COR-L47 (cell line): Measurements from ENCODE around the gene GALNTL6.
A peak's percentile ranks its signal among the peaks of the same experiment; 100 is the strongest.

Experiments used
- DNase-seq: peaks from one replicate; lab custom pipeline; 2025; lab: John Stamatoyannopoulos, UW

Gene GALNTL6

DNA sequence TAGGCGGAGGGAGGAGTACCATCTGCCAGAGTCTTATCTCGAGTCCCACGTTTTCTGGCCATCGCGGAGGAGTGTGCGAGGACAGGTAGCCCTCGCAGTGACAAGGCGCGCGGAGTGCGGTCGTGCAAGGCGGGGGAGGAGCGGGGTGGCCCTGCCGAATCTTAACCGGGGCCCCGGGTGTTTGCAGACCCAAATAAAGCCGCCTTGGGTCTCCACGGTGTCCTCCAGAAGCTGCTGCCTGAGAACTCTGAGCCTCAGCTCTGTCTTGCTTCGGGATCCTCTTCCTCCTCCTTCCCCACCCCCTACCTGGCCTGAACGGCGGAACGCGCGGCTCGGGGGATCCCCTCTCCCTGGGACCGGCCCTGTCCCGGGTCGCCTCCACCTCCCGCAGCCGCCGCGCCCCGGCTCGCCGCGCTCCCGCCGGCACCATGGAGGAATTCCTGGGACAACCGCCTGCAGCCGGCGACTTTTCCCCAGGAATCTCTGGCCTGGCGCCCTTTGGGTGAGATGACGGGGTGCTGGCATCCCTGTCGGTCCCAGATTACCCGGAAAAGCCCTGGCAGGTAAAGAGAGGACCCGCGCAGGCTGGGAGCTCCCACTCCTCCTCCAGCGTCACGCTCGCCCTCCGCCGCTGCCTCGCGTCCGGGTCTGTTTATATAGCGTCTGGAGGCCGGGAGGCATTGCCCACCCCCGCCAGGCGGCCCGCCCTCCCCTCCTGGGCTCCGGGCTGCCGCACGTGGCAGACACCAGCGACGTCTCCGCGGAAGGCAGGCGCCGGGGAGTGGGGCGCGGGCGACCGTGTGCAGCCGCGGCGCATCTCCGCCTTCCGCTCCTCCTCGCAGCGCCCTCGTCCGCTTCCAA lies at the start of gene GALNTL6:
GALNTL6 (plus strand) TSS at position 740 of the 861 bp plus-strand sequence.
- DNase-seq: peak; percentile 25

- DNase-seq: no peak
Measured at GRCh38 chr4:171765514-171765913, 47.7 kb upstream of the GALNTL6 start.

DNA sequence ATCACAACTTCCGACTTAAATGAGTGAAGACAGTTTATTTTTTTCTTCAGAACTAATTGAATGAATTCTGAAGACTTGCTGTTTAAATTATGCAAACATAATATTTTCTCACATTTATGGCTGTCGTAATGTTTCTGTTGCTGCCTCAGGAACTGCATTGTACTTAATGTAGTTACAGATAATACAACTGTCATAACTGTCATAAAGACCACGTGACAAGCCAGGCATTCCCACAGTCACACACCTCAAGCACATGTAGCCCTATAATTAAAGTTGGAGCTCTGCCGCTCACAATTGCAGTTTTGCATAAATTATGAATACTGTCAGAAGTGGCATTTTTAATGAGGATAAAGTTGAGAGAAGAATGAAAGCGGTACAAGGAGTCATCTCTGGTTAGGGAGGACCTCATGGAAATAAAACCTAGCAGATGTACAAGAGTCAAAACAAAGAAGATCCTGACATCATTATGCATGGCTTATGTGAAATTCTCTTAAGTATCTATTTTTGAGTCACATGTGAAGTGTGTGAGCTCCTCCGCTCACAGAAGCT lies 38.5 kb upstream of the GALNTL6 start:
- DNase-seq: no peak

GRCh38 chr4:171779301-171779700 lies 33.9 kb upstream of the GALNTL6 start:
- no peak for DNase-seq

GRCh38 chr4:171785388-171785787 lies 27.8 kb upstream of the GALNTL6 start:
- DNase-seq: no peak

DNA sequence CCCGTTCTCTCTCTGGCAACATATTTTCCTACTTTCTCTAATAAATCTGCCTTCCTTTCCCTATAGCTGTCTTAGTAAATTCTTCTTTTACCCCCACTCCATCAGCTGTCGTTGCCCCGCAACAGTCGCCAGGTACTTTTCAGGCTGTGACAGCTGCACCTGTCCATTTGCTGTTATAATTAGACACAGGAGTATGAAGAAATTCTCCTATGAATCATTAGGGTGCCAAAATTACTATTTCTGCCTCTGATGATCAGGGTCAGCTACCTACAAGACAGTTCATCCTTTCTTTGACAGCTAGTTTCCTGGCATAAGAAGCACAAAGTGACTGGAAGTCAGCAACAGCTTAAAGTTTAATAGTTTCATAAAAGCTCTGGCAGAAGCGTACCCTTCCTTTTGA lies 19.5 kb upstream of the GALNTL6 start:
- DNase-seq: no peak

GRCh38 chr4:171794528-171794927 lies 18.7 kb upstream of the GALNTL6 start:
- no peak for DNase-seq

- no peak for DNase-seq
Measured at GRCh38 chr4:171809854-171810253, 3.4 kb upstream of the GALNTL6 start.

GRCh38 chr4:171812333-171812664 lies 905 bp upstream of the GALNTL6 start:
- DNase-seq: no peak

DNA sequence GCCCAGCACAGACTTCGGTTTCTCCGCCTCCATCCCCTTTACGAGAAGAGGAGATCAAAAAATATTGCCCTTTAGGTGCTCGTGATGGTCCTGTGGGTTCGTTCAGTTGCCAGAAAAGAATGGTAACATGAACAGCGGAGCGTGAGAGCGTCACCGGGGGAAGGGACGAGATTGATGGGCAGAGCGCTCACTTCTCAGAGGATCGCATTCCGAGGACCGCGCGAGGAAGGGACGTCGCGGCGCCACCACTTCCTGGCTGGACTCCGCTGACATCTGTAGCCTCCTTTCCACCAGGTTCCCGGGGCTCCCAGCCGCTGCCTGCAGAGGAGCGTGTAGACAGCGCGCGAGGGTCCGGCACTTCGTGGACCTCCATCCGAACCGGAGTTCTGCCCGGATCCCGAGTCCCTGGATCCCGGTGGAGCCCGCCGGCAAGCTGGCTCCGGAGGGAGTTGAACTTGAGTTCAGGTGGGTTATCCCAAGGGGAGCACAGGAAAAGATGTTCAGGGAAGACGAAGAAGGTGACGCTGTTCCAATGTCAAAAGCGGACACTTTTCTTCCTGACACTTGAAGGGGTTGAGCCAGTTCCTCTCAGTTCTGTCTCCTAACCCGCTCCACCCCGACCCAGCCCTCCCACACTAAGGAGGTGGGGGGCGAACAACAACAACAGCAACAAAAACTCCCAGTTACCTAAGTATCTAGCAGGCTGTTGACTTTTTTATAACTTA lies 484 bp downstream of the GALNTL6 start:
- DNase-seq: no peak

DNA sequence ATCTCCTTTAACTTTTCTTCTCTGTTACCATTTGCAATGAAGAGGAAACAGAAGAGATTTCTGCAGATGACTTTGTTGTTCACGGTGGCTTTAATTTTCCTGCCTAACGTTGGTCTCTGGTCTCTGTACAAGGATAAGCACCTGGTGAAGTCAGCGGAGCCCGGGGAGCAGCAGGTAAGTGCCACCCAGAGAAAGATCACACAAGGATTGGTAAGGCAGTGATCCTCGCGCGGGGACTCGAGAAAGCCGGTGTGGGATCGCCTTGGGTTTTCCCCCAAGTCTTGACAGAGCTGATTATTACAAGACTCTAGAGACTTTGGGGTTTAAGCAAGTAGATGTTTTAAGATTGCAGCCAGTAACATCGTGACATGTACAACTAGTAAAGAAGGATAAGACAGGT lies 1.3 kb downstream of the GALNTL6 start:
- DNase-seq: no peak

DNA sequence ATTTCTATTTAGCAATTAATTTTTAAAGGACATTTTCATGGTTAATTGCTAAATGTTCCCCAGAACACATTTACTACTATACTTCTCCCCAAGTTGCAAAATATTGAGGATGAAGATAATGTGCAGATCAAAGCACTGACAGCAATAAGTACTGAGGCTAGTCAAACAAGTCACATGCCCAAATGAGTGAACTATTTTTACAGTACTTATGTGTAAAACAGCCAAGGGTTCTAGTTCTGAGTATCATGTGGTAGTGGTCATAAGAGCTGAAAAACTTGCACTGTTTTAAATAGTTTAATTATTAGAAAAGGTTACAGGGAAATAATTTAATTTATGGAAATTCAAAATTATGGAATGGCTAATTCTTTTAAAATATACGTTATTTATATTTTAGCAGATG lies 3.8 kb downstream of the GALNTL6 start:
- DNase-seq: no peak

- no peak for DNase-seq
Measured at GRCh38 chr4:171834640-171835039, 21.4 kb downstream of the GALNTL6 start.

- DNase-seq: no peak
Measured at GRCh38 chr4:171843456-171843855, 30.3 kb downstream of the GALNTL6 start.

DNA sequence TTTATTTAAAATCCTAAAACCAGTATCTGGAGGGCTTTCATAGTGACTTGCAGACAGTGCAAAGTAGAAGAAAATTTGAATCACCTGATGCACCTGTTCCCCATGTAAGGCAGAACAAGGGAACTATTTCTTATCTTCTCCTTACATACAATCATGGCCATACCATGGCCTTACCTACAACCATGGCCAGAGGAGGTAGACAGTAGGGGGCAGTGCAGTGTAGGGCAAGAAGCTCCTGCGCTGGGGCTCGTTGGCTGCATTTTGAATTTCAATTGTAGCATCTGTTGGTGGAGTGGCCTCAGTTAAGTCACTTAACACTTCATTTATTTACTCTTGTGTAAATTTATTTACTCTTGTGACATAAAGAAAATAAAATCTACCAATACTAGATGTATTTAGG lies 33.0 kb downstream of the GALNTL6 start:
- DNase-seq: peak; percentile 72

DNA sequence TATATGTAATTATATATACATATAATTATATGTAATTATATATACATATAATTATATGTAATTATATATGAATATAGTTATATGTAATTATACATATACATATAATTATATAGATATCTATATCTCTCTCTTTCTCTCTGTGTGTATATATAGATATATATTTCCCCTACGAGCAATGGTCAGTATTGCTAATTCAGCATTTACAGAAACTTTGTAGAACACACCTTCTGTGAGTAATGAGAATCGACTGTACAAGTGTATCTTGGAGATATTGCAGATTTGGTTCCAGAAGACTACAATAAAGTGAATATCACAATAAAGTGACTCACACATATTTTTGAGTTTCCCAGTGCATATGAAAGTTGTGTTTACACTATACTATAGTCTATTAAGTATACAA lies 33.7 kb downstream of the GALNTL6 start:
- DNase-seq: no peak

- DNase-seq: no peak
Measured at GRCh38 chr4:171847751-171848150, 34.5 kb downstream of the GALNTL6 start.

DNA sequence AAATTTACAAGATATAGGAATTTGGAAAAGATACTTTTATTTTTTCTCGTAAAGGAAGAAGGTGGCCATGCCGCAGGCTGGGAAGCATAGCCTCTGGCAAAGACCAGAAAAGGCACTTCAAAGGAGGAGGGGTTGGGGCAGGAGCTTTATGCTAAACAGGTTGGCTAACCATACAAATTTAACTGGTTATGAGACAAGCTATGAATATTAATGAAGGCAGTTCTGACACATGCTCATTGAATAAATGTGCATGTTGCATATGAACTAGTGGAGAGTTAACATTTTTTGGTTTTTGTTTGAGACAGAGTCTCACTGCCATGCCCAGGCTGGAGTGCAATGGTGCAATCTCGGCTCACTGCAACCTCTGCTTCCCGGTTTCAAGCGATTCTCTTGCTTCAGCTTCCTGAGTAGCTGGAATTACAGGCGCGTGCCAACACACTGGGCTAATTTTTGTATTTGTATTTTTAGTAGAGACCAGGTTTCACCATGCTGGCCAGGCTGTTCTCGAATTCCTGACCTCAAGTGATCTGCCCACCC lies 36.5 kb downstream of the GALNTL6 start:
- DNase-seq: no peak

DNA sequence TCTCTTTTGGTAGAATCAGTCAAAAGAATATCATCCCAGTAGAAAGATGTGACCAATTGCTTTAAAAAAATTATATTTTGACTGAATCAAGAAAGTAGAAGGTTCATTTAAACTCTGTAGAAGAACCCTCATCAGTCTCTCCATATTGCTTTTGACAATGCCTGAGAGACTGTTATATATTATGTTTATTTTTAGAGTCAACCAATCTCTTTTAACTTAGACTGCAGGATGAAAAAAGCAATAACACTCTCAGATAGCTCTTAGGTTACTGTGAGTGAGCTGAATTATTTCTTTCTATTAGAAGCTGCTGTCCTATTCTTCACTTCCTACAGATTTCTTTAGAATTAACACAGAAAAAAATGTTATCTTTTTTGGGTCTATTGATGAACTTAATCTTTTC lies 38.1 kb downstream of the GALNTL6 start:
- no peak for DNase-seq

- DNase-seq: no peak
Measured at GRCh38 chr4:171857302-171858012, 44.3 kb downstream of the GALNTL6 start.

GRCh38 chr4:171875291-171875690 lies 62.1 kb downstream of the GALNTL6 start:
- DNase-seq: no peak

GRCh38 chr4:171876636-171877035 lies 63.4 kb downstream of the GALNTL6 start:
- no peak for DNase-seq
